HG03135 (cell line): ENCODE measurements around the gene TAS2R1.

Experiments
- ATAC-seq: cut with Tn5 transposase; IDR thresholded peaks from one replicate; pipeline ENCODE4 v1.9.1; 2021; ENCODE audit warnings: mild to moderate bottlenecking, moderate library complexity; ENCODE audit not compliant: unreplicated experiment

The TAS2R1 gene

DNA sequence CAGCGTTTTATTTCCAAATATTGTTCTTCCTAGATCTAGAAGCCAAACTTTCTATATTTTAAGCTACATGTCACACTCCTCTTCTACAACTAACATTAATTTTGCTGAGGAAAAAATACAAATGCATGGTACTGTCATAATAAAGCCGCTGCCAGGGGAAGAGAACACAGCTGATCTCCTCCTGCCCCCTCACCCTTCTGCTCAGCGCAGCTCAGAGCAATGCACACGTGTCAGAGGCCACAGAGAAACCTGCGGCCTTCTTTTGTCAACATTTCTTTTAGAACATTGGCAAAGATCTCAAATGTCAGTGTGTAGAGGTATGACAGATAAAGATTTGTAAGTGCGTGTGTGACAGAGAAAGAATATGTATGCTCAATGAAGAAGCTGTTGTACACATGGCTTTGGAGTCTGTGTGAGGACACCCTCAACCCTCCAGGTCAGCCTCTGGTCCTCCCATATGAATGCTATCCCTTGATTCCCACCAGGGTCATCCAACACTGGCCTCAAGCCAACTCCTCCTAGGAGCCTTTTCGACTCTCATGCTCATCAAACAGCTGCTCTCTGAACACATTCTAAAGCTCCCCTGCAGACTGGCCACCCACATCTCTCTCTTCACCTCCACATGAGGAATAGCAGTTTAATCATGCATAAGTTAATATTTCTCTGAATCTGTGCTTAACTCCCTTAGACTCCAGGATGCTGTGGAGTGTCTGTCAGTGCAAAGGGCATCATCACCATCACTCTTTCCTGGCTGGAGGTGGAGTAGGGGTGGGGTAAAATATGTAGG lies 40.9 kb downstream of the TAS2R1 start:
- ATAC-seq, result no peak

- no peak for ATAC-seq
Observed at GRCh38 chr5:9588254-9588653, 41.9 kb downstream of the TAS2R1 start.

DNA sequence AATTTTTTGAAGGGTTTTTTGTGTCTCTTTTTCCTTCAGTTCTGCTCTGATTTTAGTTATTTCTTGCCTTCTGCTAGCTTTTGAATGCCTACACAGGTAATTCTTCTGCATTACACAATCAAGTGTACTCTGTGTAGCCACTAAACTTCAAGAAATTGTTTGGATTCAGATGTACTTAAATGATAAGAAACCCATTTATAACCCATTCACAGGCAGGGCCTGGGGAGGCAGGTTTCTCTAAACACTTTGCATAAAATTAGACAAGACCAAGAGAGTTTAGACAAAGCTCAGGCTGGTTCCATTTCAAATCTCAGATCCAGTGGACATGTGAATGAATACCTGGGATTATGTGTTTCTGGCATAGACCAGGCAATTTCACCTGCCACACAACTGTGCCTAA lies 43.0 kb downstream of the TAS2R1 start:
- ATAC-seq, result no peak

- ATAC-seq, result no peak
Observed at GRCh38 chr5:9582406-9582805, 47.7 kb downstream of the TAS2R1 start.
